Neural cell (in vitro differentiated cells): Measurements from ENCODE around the gene TNFRSF4.

Experiments
- POLR2AphosphoS5 ChIP-seq: IDR thresholded peaks from 2 replicates; pipeline ENCODE4 v1.6.1; 2012
- RAD21 ChIP-seq: fragments of 450-650 bp; conservative IDR thresholded peaks from 2 replicates; pipeline ENCODE4 v1.6.1; 2014; ENCODE audit warnings: antibody characterized with exemption, mild to moderate bottlenecking, moderate library complexity
- SMC3 ChIP-seq: fragments of 450-650 bp; conservative IDR thresholded peaks from 2 replicates; pipeline ENCODE4 v1.6.1; 2014; ENCODE audit warnings: antibody characterized with exemption, mild to moderate bottlenecking, moderate library complexity; ENCODE audit not compliant: poor library complexity

DNA sequence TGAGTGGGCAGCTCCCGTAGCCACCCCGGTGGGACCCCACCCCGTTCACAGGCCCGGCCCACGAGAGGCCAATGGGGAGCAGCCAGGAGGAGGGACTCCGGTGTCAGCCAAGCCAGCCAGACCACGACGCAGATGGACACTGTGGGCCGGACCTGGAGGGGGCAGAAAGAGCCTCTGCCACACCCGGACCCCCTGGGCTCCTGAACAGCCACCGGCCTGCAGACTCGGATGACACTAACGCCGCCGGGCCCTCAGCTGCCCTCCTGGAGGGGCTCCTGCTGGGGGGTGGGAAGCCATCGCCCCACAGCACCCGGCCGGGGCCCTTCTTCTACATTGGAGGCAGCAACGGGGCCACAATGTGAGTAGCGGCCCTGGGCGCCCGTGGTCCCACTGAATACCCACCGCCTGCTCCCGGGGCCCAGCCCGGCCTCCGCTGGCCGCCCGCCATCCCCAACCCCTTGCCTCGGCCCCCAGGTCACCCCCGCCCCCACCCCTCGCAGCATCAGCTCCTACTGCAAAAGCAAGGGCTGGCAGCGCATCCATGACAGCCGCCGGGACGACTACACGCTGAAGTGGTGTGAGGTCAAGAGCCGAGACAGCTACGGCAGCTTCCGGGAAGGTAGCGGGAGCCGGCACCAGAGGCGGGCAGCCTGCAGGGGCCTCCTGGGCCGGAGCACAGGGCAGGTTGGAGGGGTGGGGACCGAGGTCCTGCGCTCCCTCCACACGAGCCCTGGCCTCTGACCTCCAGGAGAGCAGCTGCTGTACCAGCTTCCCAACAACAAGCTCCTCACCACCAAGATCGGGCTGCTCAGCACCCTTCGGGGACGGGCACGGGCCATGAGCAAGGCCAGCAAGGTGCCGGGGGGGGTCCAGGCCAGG, 33.7 kb downstream of the TNFRSF4 start:
- TF ChIP-seq RAD21 = no peak
- TF ChIP-seq POLR2AphosphoS5 = no peak
- TF ChIP-seq SMC3 = no peak
